GM21576 (cell line): Measurements from ENCODE around the gene NCKAP5.

Source experiments
- ATAC-seq: cut with Tn5 transposase; IDR thresholded peaks from one replicate; pipeline ENCODE4 v1.9.1; 2021; ENCODE audit warnings: mild to moderate bottlenecking, moderate library complexity; ENCODE audit not compliant: unreplicated experiment

NCKAP5 gene

DNA sequence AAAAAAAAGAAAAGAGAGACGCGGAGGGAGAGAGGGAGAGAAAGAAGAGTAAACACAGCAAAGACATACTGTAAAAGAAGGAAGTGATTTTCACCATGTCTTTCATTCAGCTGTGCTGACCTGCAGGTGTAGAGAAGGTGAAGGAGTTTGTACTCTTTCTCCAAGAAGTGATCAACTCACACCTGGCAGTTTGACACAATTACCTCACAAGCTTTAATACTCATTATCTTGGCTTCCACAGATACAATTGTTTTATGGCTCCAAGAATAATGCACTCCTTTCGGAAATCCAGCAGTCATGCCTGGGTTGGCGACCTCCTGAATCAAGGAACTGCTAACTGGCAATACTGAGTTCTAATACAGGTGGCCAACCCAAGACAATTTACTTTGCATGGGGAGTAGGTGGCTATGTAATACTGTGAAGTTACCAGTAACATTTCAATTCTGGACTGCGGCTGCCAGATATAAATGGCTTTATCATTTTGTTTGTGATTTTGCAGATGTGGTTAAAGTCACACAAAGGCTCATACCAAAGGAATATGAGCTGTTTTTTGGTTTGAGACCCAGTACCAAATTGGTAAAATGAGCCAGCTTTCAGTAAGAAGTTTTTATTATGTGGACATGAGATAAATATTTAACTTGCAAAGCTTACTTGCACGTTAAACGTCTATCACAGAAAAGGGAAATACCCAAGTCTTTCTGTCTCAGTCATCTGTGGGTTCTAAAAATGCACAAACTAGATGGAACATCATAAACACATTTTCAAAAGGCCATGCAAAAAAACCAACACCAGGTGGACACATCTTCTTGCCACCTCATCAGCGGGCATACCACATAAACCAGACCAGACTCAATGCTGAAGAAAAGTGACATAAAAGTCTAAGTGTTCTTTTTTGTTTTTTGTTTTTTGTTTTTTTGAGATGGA lies 69.3 kb downstream of the NCKAP5 start:
- peak; percentile 69 for ATAC-seq

DNA sequence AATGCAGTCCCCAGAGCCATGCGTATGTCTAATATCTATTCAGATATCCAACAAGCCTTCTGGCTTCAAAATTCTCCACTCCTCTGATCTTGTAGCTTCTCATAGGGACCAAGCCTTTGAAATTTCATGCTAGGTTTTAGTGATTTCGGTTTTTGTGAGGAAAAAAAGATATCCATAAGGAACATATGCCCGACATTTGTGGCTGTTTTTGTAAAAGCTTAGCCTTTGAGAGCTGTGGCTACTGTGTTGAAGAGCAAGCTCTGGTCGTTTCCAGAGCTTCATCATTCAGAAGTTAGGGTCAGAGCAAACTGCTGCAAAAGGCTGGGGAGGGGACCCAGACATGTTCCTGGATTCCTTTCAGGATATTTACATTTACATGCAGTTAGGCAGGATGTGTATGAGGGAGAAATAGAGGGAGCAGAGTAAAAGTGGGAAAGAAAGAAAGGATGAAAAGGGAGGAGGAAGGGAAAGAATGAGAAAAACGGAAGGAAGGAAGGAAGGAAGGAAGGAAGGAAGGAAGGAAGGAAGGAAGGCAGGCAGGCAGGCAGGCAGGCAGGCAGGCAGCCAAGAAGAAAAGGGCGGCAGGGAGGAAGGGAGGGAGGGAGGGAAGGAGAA lies 70.2 kb downstream of the NCKAP5 start:
- no peak for ATAC-seq

DNA sequence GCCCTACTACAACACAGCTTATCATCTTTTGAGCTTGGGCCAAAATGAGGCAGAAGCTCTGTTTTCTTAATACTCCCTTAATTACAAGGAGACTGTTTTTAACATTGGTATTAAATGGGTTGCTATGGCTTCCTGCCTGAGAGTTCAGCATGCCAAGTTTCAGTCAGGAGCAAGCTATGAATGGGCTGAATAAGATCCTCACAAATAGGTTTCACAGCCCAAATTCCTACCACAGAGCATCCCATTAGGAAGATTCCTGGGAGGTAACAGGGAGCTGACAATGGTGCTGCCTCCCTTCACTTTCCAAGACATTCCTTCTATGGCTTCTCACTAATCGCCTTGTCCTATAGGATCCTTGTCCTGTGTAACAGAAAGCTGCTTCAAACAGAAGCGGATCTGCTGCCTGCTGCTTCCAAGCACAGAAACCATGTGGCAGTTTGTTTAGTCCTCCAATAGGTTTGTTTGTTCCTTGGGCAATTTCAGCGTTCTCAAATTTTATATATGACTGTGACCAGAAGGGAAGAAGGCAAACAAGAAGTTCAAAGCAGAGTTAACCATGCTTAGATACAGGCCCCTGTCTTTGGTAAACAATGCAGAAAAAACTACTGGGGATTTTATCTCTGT lies 70.9 kb downstream of the NCKAP5 start:
- no peak for ATAC-seq

DNA sequence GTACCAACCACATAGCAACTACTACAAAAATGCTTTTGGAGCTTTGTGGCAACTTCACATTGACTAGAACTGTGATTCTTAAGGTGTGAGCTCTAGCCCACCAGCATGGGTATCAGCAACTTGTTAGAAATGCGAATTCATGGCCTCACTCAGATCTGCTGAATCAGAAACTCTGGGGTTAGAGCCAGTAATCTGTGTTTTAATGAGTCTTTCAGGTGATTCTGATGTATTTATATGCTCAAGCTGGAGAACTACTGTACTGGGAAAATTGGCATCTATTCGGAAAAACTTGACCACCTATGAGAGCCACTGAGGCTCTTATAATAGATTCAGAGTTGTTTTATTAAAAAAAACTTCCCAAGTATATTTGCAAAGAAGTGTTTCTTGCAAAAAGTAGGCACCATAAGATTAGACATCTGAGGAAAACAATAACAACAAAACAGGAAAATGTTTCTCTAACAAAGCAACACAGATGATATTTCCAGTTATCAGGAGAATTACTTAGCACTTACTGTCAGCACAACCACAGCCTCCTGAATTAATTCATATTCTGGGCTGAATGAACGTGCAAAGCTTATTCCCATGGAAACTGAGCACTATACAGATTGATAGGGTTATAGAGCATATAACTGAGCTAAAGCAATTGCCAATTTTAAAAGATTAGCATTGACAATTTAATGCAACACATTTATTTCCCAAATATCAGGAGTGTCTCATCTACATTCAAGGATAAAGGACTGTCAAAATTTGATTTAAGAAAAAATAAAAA lies 71.6 kb downstream of the NCKAP5 start:
- ATAC-seq: no peak

DNA sequence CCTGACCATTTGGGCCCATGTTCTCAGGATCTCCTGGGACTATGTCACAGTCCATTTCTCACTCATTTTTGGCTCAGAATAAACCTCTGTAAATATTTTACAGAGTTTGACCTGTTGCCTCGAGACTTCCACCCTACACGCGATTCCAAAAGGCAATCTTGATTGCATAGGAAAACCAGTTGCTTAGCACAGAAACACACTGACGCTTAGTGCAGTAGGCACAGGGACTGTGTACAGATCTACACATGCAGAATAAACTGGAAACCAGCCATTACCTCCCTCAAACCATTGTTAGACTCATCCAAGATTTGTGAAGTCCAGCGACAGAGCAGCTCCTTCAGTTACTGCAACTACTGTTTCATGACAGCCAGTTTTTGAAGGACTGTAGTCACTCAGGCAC lies 73.0 kb downstream of the NCKAP5 start:
- no peak for ATAC-seq

DNA sequence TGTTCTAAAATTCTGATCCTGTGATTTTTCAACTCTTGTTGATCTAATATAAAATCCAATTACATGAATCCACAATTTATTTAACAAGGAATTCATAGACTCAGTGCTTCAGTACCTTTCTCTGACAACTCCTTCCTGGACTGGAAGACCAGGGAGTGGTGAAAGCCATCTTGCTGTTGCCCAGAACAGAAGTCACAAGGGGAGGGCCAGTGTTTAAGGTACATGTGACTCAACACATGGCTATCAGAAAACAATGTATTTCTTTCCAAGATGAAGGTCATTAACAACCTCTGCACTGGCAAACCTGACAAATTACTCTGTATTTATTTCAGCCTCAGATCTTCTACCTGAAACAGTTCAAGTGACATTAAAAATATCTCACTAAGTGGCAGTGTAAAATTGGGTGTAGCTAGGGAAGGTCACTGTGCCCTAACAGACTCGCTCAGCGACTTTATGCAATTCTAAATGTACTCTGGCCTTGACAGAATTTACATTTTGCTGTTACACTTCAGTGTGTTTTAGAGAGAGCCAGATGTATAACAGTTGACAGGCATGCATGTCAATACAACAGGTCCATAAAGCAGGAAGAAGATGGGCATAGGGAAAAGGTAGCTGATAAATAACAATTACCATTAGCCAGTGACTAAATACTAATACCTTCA lies 75.4 kb downstream of the NCKAP5 start:
- ATAC-seq: no peak

DNA sequence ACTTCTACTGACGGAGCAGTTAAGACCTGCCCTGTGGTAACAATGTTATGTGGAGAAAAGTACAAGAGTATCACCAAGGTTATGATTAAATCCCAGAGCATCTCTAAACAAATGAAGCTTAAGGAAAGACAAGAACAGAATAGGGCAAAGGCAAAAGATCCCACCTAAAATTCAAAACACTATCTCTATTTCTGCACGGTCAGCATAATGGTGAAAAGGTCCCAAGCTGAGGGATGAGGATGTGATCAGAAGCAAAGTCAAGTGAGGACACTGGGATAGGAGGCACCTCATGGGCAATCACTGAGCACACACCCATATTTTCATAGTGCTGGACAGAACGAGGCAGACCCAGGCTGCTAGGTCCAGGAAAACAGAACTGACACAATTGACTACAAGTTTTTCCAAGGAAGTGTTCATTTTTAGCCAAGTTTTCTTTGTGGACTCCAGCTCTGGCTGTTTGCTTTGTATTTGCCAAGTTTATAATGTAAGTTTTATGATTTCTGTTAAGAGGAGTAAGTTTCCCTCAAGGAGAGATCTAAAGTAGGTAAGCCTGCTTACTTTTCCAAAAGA lies 77.8 kb downstream of the NCKAP5 start:
- no peak for ATAC-seq

DNA sequence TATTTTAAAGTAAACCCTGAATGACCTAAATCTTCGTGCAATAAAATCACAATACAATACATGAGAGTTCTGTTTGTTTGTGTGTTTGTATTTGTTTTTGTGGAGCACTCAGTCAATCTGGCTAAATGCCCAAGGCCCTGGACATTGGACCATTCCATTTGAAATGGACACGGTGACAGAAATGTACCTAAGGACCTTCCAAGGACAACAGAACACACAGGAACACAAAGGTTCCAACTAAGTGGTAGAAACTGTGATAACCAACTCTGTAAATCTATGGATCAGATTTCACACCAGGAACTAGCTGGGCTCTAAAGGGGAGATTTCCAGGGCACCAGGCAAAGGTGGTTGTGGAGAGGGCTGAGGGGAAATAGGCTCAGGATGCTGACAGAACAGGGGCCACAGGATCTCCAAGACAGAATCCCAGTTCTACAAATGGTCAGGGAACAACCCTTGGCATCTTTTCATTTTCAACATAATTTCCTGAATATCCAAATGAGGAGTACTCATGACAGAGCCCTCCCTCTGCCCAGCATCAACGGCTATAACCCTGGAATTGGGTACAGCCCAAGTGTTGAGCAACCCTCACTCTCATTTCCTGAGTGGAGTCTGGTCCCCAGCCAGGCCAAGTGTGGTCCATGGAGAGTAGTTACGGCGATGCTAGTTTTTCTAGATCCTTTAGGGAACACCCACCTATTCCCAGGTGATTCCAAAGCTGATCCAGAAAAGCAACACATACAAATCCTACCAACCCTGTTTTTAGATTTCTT lies 78.4 kb downstream of the NCKAP5 start:
- ATAC-seq: no peak

DNA sequence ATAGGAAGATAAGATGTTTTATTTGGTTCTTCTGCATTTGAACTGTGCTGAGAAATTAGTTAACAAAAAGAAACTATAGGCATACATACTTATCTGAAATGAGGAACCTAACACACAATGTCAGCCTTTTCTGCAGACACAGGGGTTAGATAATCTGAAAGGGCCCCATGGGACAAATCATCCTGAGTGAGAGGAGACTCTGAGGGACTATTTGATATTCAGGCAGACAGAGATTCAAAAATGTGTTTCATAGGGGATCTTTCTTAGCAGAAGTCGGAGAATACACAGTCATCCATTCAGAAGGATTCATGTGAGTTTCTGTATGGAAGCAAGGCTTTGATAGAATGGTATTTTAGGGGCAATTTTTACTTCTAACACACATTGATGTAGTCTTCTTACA lies 79.1 kb downstream of the NCKAP5 start:
- ATAC-seq: no peak

DNA sequence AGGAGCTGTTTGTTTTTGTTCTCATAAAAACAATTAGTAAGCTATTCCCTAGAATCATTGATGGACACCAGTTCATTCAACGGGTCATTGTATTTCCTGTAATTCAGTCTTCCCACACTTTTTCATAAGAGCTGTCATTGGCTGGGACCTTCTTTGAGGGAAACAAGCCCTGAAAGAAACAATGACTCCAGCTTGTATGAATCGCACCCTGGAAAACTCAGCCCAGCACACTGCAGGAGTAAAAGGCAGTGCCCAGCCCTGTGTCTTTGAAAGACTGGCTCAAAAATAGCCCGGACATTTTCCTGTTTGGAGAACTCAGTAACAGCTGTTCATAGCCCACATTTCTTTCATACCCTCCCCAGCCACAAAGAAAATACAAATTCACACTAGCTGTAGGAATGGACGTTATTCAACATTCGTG lies 81.5 kb downstream of the NCKAP5 start:
- no peak for ATAC-seq

DNA sequence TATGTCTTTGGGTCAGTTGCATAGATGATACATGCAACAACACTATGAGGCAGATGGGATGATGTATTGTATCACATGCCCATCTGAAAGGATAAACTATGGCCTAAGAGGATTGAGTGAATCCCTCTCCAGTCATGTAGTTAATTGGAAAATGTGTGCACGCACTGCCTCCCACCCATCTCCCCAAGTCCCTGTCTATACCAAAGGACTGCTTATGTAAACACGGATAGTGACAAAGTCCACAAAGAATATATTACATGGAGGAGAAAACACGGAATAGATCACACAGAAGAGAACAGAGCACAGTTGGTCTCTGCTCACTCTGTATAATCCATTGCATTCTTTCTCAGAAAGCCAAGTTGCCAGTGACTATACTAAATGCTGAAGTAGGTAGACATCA lies 82.4 kb downstream of the NCKAP5 start:
- no peak for ATAC-seq

DNA sequence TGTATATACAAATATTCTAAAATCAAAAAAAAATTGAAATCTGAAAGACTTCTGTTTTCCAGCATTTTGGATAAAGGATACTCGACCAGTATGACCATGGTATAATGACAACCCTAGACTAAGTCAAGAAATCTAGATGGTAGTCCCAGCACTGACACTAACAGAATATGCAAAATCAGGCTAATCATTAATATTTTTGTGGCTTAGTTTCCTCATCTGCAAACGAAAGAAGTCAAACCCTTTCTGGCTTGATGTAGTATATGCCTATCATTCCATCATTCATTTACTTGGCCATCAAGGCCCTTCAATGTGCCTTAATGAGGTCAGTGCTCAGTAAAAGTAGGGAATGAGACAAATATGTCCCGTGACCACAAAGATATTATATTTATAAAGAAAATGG lies 83.5 kb downstream of the NCKAP5 start:
- no peak for ATAC-seq

DNA sequence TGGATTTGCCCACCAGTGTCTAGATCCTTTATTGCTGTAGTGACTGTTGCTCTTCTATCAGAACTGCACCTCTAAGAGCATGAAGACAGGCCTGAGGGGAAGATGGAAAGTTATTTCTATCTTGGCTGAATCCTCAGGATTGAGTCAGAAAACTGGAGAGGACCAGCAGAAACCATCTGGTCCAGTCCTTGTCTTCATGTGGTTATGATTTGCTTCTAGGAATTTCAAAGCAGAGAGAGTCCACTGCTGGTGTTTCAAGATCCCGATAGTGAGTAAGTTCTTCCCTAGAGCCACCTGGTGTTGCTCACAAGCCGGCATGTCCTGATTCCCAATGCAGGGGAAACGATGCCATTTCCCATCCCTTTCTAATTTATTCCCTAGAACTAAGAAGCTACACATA lies 84.2 kb downstream of the NCKAP5 start:
- ATAC-seq: no peak

DNA sequence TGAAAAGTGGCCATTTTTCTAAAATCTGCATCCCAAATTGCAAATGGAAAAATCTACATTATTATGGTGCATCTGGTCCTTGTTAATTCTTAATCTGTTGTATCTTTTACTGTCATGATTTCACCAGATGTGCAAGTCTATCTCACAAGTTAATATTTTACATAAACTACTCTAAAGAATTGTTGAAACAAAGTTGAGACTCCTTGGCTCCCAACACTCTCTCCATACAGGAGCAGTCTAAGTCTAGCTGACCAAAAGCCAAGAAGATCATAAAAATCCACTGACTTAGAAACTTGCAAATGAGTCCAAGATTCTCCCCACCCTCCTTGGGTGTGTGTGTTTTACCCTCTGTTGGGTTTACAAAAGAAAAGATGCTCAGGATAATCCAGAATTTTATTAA lies 85.1 kb downstream of the NCKAP5 start:
- ATAC-seq: no peak

DNA sequence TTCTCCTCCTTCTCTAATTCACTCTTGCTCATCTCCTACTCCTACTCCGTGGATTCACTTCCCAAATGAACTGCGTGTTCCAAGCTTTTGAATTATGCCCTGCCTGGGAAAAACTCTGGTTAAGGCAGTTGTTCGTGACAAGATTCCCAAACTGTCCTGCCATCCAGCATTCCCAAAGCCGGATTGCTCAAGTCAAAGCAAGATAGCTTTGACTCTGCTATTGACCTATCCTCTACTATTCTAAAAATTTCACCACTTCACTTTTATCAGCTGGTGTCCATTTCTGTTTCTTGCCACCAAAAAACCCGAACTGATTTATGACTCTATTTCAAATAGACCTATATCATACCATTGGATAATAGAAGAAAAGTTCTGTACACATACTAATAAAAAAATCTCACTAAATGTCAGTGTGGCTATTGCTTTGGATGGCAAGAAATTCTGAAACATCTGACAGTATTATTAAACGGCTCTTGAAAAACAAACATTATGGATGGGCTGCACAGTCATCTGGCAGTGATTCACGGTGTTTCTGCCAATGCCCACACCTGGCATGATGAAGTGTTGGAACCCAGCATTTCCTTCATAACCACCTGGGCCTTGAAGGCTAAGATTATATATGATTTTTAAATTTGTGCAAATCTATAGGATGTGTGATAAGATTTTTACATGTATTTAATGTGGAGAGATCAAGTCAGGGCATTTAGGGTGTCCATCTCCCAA lies 87.4 kb downstream of the NCKAP5 start:
- ATAC-seq: no peak

DNA sequence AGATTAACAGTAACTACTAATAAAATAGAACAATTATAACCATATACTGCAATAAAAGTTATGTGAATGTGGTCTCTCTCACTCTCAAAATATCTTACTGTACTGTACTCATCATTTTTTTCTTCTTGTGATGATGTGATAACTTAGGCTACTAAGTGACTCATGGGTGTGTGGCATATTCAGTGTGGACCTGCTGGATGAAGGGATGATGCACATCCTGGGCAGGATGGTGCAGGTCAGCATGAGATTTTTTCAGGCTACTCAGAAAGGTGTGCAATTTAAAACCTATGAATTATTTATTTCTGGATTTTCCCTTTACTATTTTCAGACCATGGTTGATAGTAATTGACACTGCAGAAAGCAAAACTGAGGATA lies 90.7 kb downstream of the NCKAP5 start:
- ATAC-seq: no peak

DNA sequence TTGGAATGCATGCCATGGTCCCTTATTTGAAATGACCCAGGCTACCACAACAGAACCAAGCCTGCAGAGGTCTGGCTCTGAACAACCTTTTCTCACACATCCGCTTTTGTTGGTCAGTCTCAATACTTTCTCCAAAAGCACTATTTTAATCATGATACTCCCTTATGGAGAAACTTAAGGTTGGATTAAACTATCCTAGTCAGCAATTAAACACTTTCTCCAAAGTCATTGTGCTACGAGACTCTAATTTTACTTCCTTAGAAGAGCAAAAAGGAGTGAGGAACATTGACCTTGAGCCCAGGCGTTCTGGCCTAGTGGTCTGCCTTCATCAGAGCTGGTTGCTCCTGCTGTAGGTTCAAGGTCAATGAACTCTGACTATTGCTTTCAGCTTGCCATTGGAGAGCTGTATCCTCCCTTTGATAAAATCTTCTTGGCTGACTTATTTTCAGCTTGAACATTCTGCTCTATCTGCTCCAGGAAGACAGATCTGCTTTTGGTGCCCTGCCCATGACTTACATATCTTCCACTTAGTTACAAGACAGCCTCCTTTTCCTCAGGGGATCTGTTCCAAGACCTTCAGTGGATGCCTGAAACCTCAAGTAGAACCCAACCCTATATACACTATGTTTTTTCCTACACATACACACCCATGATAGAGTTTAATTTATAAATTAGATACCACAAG lies 91.2 kb downstream of the NCKAP5 start:
- no peak for ATAC-seq

DNA sequence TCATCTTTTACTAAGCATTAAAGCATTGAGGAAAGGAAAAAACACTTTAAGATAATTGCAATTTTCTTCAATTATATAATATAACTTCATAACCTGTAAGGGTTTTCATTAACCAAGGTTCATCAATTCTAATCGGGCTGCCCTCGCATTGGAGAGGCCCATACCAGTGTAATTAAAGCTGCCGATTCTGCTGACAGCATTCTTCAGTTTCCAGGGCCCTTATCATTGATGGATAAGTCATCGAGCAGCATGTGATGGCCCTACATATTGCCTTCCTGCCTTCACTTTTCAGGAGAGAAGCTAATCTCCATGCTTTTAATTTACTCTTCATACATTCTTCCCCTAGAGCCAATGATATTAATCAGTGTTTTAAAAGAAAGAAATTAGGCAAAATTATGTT lies 92.0 kb downstream of the NCKAP5 start:
- no peak for ATAC-seq
